GM10266 (cell line): ENCODE results near the gene REXO1.
A peak's percentile ranks its signal among the peaks of the same experiment; 100 is the strongest.

Experiments
- DNase-seq: peaks from one replicate; pipeline ENCODE4 v3.0.0; 2012; ENCODE audit errors: extremely low spot score
- TF ChIP-seq, protein P1 (sequence below): IDR thresholded peaks from 2 replicates; pipeline ENCODE4 v1.5.1; 2012; ENCODE audit warnings: mild to moderate bottlenecking, low read depth; ENCODE audit not compliant: control insufficient read depth, insufficient read depth; ENCODE audit errors: missing control alignments

The REXO1 gene

DNA sequence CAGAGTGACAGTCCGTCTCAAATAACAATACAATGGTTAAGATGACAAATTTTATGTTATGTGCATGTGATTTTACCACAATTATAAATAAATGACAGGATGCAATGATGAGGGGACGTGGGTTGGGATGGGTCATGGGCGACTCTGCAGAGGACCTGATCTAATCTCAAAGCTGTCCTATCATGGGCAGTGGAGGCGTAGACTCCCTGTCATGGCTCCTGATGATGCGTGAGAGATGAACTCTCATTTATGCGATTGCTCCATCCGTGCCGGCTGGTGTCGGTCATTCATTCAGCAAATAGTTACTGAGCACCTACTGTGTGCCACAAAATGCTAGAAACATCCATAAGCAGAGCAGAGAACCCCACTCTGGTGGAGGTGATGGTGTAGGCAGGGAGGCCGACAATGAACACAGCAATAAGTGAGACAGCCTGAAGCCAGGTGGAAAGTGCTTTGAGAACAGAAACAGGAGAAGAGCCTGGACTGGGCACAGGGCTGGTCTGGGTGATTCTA is 1.7 kb upstream of the REXO1 start:
- no peak for DNase-seq
- TF ChIP-seq, protein P1, sequence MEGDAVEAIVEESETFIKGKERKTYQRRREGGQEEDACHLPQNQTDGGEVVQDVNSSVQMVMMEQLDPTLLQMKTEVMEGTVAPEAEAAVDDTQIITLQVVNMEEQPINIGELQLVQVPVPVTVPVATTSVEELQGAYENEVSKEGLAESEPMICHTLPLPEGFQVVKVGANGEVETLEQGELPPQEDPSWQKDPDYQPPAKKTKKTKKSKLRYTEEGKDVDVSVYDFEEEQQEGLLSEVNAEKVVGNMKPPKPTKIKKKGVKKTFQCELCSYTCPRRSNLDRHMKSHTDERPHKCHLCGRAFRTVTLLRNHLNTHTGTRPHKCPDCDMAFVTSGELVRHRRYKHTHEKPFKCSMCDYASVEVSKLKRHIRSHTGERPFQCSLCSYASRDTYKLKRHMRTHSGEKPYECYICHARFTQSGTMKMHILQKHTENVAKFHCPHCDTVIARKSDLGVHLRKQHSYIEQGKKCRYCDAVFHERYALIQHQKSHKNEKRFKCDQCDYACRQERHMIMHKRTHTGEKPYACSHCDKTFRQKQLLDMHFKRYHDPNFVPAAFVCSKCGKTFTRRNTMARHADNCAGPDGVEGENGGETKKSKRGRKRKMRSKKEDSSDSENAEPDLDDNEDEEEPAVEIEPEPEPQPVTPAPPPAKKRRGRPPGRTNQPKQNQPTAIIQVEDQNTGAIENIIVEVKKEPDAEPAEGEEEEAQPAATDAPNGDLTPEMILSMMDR = no peak

DNA sequence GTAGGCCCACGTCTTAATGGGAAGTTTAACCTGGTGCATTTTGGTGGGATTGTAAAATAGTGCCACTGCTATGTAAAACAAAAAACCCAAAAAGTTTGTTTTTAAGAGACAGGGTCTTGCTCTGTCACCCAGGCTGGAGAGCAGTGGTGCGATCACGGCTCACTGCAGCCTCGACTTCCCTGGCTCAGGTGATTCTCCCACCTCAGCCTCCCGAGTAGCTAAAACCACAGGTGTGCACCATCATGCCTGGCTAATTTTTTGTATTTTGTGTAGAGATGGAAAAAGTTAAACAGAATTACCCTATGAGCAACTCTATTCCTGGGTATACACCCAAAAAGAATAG is 820 bp upstream of the REXO1 start:
- TF ChIP-seq, protein P1 = no peak
- DNase-seq = no peak

DNA sequence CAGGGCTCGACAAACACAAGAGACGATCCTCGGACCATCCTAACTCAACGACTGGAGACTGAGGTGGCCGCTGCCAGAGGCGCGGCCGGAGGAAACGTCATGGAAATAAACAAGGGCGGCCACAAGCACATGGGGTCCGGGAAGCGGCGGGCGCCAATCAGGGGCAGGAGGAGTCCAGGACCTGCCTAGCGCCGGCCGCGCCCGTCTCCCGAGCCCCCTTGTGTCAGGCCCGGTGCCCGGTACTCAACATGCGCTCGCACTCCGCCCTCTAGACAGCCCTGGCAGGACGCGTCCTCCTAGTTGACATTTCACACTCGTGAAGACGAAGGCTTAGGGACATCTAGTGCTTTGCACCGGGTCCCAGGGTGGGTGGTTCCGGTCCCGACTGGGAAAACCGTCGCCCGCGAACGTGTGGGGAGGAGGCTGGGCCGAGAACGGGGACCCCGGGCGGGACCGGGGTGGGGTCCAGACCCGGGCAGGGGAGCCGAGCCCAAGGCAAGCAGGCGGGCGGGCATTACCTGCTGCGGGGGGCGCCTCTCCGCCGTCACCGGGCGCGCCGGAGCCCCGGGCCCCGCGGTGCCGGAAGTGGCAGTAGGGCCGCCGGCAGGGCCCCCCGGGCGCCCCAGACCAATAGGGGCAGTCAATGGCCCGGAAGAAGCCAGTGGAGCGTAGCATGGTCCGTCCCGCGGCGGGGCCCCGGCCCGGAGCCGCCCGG is 442 bp downstream of the REXO1 start:
- peak; percentile 54 for DNase-seq
- TF ChIP-seq, protein P1 = no peak

DNA sequence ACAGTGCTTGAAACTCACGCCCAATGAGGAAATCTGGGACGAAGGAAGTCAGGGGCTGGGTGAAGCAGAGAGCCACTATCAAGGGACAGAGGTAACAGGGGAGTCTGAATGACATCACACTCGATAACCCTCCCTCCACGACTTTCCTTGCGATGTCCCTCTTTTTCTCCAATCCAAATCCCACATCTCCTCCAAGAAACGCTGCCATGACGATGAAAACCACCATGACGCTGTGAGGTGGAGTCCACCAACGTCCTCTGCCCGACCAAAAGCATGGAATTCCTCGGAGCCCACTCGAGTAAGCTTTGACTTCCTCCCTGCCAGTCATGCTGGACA is 967 bp downstream of the REXO1 start:
- TF ChIP-seq, protein P1 = no peak
- DNase-seq = no peak

DNA sequence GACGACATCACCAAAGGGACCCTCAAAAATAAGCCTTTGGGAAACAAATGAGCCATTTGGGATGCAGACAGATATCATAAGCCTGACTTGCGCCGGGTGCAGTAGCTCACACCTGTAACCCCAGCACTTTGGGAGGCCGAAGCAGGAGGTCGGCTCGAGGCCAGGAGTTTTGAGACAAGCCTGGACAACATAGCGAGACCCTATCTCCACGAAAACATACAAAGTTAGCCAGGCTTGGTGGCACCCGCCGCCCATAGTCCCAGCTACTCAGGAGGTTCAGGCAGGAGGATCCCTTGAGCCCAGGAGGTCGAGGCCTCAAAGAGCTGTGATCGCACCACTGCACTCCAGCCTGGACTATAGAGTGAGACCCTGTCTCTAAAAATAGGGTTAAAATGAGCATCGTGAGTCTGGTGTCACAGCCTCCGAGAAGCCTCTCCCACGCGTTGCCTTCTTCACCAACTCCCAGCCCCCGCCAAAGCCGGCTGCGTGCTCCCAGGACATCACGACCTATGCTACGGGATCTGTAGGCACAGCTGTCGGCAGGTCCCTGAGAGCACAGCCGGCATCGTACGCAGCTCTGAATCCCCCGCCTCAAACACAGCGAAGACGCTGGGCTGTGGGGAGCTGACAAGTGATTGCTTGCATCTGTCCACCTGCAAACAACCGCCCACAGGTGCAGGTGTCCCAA is 1.6 kb downstream of the REXO1 start:
- TF ChIP-seq, protein P1 = no peak
- no peak for DNase-seq

DNA sequence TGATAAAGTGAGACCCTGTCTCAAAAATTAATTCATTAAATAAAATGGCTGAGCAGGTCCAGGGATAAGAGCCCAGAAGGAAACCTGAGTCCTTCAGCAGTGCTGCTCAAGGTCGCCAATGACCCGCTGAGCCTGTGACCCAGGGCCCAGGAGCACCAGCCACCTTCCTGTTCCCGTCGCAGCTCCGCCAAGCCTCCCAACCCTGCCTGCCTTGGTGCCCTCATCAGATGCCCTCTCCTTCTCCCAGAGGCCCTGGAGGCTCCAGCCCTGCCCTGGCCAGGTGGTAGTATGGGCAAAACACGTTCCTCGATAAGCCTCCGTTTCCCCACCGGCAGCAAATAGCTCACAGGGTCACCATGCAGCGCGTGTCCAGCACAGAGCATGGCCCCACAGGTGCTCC is 2.6 kb downstream of the REXO1 start:
- TF ChIP-seq, protein P1 = no peak

DNA sequence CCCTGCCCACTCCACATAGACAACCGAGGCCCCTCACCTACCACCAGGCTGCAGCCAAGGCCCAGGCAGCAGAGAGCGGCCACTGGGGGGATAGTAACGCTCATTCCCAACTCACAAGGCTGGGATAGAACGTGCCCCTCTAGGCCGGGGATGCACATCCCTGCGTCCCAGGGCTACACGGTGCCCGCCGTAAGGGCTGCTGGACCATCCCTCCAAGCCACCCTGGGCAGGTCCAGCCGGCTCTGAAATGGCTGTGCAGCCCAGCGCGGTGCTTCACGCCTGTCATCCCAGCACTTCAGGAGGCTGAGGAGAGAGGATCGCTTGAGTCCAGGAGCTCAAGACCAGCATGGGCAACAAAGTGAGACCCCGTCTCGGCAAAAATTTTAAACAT is 3.2 kb downstream of the REXO1 start:
- TF ChIP-seq, protein P1 = no peak
- no peak for DNase-seq

More for the DNA sequence above, 2.6 kb downstream of the REXO1 start:
- no peak for DNase-seq
